Measurements from ENCODE around the gene MMP15.

The MMP15 gene

DNA sequence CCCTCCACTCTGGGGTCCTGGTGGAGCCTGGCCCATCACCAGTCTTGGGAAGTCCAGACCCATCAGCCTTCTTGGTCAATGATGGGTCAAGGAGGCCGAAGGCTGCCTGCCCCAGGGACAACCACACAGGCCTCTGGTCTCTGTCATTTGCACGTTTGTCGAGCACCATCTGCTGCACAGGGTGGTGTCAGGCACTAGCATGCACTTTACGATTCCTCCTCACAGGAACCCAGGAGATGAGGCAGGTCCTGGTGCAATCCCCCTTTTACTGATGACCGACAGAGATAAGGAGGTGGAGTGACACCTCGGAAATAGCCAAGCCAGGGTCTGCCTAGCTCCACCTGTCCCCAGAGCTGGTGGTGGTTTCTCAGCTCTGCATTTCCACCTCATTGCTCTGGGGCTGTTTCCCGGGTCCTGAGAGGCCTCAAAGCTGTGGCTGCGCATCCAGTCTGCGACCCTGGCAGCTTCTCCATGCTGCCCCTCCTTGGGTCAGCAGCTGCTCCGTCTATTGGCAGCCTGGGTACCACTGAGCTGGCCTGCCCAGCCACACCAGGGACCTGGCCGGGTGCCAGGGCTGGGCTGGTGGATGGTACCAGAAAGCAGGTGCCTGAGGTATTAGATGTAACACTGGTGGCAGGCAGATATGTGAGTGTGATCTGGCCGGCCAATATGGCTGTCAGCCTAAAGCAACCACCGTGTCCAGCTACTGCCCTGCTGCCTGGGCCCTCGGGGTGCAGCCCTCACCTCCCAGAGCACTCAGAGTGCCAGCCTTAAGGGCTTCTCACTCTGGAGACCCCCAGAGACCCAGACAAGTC lies 10.0 kb downstream of the MMP15 start:
- DNase-seq, result no peak

DNA sequence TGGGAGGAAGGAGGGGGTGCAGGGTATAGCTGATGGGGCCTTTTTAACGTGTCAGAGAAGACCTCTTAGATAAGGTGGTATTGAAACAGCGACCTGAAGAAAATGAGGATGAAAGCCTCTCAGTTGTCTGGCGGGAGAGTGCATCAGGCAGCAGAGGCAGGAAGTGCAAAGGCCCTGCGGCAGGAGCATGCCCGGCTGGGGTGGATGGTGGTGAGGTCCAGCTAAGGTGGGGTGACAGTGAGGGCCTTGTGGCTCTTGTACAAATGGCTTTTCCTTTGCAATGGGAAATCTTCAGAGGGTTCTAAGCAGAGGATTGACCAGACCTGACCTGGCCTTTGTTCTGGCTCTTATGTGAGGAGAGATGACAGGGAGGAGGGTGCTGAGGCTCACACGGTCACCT lies 11.4 kb downstream of the MMP15 start:
- DNase-seq, result no peak

DNA sequence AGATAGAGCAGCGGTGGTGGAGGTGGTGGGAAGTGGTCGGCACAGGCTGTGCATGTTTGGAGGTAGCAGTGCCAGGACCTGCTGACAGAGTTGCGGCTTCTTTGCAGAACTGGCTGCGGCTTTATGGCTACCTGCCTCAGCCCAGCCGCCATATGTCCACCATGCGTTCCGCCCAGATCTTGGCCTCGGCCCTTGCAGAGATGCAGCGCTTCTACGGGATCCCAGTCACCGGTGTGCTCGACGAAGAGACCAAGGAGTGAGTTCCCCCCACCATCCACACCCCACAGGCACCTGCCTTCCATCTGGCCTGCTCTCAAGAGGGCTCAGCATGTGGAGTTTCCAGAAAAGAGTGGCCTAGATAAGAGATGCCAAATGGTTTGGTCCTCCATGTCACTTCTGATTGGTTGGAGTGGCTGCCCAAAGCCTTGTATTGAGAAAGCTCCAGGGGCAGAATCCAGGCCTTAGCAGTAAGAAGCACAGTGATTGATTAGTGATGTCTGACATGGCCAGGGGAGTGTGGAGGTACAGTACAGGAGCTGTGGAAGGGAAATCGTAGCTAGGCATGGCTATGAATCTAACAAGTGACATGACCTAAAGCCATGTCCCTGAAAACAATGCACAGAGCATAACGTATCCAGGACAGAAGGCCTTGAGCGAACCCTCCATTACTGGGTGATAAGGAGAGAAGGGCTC lies 12.0 kb downstream of the MMP15 start:
- no peak for DNase-seq

DNA sequence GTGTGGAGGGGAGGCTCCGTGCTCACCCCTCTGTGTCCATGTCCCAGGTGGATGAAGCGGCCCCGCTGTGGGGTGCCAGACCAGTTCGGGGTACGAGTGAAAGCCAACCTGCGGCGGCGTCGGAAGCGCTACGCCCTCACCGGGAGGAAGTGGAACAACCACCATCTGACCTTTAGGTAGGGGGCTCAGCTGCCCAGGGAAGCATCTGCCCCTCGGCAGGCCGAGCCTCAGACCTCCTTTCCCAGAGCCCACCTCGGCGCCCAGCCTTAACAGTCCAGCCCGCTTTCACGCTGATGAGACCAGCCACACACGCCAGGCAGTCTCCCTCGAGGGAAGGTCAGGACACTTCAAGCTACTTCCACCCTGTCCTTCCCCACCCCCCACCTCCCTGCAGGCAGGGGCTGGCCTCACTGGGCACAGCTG lies 12.7 kb downstream of the MMP15 start:
- no peak for DNase-seq

DNA sequence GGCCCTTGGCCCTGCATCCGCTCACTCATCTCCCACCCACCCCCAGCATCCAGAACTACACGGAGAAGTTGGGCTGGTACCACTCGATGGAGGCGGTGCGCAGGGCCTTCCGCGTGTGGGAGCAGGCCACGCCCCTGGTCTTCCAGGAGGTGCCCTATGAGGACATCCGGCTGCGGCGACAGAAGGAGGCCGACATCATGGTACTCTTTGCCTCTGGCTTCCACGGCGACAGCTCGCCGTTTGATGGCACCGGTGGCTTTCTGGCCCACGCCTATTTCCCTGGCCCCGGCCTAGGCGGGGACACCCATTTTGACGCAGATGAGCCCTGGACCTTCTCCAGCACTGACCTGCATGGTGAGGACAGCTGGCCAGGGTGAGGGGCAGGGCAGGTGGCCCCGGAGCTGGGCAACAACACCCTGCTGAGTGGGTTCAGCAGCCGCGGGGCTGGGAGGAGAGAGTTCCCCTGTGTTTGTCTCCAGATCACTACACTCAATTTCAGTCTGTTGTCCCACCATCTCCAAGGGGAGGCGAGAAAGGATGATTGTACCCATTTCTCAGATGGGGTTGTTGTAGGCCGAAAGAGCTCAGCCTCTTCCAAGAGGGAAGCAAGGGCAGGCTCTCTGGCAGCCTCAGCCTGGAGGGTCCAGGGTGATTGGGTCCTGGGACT lies 14.4 kb downstream of the MMP15 start:
- no peak for DNase-seq

DNA sequence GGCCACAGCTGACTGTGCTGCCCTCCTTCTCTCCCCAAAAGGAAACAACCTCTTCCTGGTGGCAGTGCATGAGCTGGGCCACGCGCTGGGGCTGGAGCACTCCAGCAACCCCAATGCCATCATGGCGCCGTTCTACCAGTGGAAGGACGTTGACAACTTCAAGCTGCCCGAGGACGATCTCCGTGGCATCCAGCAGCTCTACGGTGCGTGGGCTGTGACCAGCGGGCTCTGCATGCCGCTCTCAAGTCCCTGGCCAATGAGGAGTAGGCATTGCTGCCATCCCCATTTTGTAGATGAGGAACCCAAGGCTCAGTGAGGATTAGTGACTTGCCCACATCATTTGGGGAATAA lies 14.9 kb downstream of the MMP15 start:
- DNase-seq, result no peak

DNA sequence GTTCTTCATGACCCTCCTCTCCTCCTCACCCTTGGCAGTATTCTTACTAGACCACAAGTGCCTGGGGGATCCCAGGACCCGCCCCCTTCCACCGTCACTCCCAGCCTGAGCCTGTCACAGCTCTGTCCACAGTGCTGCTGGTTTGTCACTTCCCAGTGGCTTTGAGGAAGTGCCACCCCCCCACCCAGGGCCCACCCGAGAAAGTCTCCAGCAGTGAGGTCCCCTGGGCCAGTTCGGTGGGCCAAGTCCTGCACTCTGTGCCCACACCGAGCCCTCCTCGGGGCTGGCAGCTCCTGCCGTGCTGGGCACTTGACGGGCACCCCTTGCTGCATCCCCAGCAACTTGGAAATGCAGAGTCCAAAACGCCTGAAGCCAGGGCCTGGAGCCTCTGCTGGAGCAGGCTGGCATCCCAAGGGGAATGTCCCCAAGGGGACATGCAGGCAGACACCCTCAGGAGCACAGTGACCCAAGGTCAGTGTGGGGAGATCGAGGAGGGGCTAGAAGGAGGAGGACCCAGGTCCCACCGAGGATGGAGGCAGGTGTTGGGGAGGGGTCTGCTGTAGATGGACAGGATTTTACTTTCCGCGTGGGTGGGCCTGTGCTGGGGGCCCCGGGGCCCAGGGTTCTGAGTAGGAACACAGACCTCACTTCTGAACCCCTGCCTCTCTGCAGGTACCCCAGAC lies 15.5 kb downstream of the MMP15 start:
- no peak for DNase-seq

DNA sequence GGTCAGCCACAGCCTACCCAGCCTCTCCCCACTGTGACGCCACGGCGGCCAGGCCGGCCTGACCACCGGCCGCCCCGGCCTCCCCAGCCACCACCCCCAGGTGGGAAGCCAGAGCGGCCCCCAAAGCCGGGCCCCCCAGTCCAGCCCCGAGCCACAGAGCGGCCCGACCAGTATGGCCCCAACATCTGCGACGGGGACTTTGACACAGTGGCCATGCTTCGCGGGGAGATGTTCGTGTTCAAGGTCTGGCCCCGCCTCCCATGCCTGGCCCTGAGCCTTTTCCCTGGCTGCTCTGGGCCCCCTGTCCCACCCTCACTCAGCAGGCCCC lies 16.0 kb downstream of the MMP15 start:
- no peak for DNase-seq

DNA sequence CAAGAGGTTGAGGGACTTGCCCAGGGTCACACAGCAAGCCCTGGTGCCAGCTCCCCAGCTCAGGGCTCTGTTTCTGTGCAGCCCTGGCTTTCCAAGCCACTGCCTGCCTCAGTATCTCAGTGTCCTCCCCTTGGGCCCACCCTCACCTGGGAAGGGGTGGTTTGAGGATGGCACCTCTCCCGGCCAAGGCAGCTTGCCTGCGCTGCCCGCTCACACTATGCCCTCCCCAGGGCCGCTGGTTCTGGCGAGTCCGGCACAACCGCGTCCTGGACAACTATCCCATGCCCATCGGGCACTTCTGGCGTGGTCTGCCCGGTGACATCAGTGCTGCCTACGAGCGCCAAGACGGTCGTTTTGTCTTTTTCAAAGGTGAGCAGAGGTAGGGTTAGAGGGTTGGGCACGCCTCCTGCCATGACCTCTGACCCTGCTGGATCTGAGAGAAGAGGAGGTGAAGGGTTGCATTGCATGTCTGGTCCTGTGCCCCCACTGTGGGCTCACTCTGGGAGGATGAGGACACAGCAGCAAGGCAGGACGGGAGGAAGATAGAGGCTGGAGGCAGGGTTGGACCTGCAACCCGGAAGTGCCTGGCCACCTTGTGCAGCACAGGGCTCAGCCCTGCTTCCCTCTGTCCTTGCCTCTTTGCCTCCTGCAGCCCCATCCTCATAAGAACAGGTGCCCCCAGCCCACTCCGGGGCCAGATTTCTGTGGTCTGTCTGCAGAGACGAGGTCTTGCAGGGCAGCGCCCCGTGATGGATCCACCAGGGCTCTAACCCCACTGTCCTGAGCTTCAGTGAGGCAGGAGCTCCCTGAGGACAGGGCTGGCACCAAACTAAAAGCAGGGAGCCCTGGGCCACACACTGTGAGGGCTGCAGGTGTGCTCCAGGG lies 16.7 kb downstream of the MMP15 start:
- no peak for DNase-seq

DNA sequence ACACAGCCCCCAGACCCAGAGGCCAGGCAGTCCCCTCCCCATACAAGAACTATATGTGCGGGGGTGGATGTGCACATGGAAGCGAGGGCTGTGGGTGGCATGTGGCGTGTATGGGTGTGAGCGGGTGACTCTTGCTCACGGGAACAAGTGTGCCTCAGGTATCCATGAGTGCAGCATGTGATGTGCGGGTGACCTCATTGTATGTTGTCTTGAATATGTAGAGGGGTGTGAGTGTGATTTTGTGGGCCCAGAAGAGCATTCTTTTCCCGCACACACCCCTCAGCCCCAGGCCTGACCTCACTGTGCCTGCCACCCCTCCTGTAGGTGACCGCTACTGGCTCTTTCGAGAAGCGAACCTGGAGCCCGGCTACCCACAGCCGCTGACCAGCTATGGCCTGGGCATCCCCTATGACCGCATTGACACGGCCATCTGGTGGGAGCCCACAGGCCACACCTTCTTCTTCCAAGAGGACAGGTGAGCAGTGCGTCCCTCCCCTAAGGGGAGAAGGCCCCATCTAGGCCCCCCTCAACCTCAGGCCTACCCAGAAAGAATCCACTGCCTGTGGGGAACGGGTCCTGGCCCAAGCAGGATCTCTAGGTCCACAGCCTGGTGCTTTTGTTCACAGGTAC lies 17.4 kb downstream of the MMP15 start:
- DNase-seq, result no peak

DNA sequence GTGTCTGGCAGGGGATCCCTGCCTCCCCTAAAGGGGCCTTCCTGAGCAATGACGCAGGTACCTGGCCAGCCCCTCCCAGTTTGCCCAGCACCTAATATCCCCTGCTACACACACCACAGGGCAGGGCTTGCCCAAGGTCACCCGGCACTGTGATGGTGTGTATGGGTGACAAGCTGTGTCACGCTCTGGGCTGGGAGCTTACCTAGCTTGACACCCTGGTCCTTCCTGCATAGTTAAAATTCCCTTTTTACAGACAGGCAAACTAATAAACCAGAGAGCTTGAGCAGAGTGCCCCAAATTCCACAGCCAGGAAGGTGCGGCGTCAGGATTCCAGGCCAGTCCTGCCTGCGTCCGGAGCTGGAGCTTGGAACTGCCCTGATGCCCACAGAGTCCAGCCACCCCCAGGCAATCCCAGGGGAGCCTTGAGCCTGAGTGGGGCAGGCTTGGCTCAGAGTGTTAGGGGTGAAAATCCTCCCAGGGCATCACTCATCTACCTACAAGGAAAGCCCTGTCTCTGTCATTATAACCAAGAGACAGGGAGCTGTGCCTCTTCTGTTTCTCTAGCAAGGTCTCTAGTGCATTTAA lies 18.1 kb downstream of the MMP15 start:
- DNase-seq, result no peak

DNA sequence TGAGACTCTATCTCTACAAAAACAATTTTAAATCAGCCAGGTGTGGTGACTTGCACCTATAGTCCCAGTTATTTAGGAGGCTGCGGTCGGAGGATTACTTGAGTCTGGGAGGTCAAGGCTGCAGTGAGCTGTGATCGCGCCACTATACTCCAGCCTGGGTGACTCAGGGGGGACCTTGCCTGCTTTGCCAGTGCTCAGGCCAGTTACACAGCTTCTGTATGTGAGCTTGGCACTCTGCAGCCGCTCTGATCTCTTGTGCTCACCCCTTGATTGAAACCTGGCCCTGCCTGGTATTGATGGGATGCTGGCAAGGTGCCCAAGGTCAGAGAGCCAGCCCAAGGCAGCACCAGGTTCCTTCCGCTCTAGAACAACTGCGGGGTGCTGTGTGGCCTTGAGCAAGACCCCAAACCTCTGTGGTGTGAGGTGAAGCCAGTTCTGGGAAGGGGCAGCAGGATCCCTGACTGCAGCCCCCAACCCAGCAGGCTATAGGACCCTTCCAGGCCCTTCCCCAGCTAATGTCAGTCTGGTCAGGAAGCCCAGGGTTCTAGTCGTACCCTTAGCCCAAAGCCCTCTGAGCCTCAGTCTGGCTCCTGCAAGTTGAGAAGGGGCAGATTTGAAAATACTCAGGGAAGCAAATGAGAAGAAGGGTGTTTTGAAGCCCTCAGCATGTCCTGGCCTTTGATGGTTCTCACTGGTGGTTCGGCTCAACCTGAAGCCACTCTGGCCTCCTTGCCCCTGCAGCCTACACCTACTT lies 18.9 kb downstream of the MMP15 start:
- no peak for DNase-seq

DNA sequence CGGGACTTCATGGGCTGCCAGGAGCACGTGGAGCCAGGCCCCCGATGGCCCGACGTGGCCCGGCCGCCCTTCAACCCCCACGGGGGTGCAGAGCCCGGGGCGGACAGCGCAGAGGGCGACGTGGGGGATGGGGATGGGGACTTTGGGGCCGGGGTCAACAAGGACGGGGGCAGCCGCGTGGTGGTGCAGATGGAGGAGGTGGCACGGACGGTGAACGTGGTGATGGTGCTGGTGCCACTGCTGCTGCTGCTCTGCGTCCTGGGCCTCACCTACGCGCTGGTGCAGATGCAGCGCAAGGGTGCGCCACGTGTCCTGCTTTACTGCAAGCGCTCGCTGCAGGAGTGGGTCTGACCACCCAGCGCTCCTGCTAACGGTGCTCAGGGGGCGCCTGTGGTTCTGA lies 19.5 kb downstream of the MMP15 start:
- DNase-seq, result no peak

DNA sequence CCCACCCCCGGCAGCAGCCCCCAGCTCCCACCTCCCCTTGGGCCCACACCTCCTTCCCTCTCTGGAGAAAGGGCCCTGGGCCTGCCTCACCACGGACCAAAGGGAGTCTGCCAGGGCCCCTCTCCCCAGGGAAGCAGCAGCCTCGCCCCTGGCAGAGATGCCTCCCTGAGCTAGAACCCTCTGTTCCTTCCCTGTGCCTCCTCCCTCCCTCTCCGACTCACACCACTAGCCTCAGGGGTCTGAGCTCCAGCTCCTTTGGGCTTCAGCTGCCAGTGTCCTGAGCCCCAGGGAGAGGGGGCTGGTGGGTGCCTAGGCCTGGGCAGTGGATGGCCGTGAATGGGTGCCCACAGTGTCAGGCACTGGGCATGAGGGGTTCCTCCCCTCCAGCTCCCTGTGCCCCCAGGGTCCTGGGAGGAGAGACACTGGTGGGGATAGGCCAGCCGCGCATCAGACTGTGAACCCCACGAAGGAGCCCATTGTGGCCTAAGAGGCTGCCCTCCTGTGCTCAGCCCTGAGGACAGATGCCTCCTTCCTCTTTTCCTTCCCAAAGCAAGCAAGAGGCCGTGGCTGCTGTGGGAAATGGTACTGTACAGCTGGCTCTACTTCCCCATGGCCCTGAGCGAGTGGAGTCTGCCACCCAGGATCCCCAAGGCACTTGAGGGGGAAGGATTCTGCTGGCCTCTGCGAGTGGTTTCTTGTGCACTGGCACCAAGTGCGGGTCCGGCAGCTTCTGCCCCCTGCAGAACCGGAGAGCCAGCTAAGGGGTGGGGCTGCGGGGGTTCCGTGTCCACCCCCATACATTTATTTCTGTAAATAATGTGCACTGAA lies 20.7 kb downstream of the MMP15 start:
- no peak for DNase-seq

DNA sequence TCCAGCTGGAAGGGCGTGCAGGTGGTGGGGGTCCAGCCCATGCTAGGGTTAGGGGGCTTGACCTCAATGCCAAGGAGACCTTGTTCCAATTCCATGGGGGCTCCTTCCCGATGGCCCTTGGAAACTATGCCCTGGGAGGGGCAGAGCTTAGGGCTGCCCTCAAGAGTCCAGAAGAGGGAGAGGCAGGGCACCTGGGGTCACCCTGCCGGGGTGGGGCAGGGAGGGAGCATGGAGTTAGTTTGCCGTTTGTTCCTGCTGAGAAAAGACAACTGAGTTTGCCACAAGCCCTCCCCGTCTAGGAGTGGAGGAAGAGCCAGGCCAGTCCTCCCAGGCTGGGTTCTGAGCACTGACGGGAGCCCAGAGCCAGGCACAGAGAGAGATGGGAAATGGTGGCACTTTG lies 21.4 kb downstream of the MMP15 start:
- DNase-seq, result no peak

DNA sequence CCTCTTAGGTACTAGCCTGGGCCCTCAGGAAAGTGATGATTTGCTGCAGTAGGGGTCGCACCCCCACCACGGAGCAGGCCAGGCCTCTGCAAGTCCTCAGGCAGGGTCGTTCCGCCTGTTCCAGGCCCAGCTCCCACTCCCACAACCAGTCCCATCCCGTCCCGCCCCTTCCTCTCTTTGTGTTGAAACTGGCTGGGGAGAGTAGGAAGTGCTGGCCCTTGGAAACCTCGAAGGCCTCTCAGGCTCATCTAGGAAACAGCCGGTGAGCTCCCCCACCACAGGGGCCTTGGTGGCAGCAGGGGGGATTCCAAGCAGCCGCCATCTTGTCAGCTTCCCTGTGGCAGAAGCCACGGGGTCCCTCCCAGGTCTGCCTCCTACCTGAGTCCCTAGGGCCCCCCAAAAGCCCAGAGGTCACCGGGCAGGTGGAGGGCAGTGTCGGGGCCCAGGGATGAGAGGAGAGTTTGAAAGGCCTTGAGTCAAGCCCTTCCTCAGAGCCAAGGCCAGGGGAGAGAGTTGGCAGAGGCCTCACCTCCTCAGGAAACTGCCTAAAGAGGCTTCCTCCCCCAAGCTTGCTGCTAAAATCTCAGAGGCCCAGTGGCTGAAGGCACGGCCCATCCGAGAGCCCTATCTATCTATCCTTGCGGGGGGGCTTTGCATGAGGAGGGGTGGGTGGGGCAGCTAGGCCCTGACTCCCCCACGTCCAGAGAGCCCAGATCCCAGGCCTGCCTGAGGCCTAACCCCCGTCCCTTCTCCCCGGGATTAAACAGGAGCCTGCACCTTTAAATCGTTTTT lies 22.2 kb downstream of the MMP15 start:
- DNase-seq, result no peak

DNA sequence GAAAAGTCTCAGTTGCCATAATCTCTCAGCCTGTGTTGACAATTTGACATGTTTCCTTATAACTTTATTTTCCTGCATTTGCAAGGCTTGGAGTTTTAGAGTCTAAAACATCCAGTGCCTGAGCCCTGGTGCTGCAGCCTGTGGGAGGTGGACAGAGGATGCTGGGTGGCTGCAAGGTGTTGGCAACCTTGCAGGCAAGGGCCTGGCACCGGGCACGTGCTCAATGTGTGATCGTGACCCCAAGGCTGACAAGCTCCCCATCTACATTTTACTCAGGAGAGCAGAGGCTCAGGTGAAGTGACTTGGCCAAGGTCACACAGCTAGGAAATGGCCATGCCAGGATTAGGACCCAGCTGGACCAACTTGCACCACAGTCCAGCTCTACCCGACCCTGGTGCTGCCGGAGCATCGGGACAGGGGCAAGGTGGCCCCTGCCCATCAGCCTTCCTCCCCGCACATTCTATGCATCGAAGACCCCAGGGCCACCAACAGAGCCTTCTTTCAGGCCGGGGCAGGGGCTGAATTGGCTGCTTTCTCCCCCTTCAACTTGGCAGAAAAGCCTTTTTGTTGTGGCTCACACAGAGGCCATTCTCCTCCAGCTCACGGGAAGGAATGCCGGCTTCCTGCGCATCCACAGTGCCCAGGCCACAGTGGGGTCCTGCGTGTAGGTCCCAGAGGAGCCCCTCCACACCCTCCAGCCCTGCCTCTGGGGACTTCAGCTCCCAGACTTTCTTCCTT lies 23.1 kb downstream of the MMP15 start:
- DNase-seq, result no peak

Data from fibroblast of skin of abdomen (primary cell).